KOPT-K1 (cell line): Measurements from ENCODE around the gene DDX25.

Experiments
- H3K27ac ChIP-seq: fragments of 200-600 bp; sonication (generic); 2 replicates; pipeline ENCODE4 v1.5.1; 2016; ENCODE audit warnings: antibody characterized with exemption, mild to moderate bottlenecking, low read depth, low read length; ENCODE audit not compliant: poor library complexity, severe bottlenecking
- H3K36me3 ChIP-seq: fragments of 200-600 bp; sonication (generic); 2 replicates; pipeline ENCODE4 v1.5.1; 2017; ENCODE audit warnings: antibody characterized with exemption, mild to moderate bottlenecking, low read length, moderate library complexity; ENCODE audit not compliant: insufficient read depth
- H3K9me3 ChIP-seq: fragments of 200-600 bp; sonication (generic); 2 replicates; pipeline ENCODE4 v1.5.1; 2017; ENCODE audit warnings: antibody characterized with exemption, low read length, mild to moderate bottlenecking; ENCODE audit not compliant: insufficient read depth, poor library complexity, severe bottlenecking

DDX25 gene

GRCh38 chr11:125949271-125950177 is 45.2 kb downstream of the DDX25 start:
- no peaks in the 10 kb centered on the region for H3K9me3 ChIP-seq
- no peaks in the 10 kb centered on the region for H3K36me3 ChIP-seq
- H3K27ac ChIP-seq: no peak overlapping the region

GRCh38 chr11:125950178-125950490 is 45.8 kb downstream of the DDX25 start:
- no peaks in the 10 kb centered on the region for H3K9me3 ChIP-seq
- H3K27ac ChIP-seq: no peak overlapping the region
- no peaks in the 10 kb centered on the region for H3K36me3 ChIP-seq

DNA sequence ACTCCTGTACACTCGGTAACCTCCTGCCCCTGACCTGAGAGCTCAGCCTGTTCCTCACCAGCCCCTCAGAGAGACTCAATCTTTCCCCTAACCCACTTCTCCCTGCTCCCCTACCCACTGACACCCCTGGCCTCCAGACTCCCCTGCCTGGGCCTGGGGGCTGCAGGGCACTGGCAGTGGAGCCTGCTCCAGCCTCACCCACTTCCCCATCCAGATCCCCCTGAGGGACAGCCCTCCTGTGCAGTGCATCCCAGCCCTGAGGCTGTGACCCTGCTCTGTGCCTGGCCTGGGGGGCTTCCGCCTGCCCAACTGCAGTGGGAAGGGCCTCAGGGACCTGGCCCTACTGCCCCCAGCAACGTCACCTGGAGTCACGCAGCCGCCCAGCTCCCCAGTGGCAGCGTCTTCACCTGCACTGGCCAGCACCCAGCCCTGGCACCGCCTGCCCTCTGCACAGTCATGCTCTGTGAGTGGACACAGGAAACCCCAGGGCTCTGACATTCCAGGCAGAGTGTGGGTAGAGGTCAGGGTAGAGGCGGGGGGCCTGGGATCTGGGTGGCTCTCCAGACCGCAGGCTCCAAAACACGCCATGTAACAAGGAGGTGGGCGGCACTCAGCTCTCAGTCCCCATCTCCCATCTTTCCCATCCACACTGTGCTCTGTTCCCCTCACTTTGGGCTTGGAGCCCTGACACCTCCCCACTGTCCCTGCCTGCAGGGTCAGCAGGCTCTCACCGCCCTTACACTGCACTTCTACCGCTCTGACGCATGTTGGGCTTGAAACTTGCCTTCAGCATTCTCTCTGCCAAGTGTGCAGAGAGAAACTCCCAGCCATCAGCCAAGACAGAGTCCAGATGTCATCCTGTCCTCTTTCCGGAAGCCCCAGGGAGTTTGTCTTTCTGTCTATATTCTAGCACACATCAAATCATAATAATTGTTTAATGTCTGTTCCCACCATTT is 46.7 kb downstream of the DDX25 start:
- Histone ChIP-seq H3K27ac (no peak overlapping the region), H3K36me3 (no peaks in the 10 kb centered on the region), H3K9me3 (no peaks in the 10 kb centered on the region)

DNA sequence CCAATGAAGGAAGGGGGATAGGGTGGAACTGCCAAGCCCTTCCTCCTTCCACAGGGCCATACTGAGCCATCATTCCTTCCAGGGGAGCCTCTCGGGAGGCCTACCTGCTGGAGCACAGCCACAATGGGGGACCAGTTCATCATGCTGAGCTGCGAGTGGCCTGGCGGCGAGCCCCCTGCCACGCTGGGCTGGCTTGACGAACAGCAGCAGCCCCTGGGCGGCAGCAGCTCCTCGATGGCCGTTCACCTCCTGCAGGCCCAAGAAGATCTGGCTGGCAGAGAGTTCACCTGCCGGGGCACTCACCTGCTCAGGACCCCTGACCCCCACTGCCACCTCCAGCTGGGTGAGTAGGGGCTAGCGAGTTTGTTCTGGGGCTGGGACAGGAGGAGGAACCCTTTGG is 47.4 kb downstream of the DDX25 start:
- no peak overlapping the region for H3K27ac ChIP-seq
- no peaks in the 10 kb centered on the region for H3K9me3 ChIP-seq
- no peaks in the 10 kb centered on the region for H3K36me3 ChIP-seq

DNA sequence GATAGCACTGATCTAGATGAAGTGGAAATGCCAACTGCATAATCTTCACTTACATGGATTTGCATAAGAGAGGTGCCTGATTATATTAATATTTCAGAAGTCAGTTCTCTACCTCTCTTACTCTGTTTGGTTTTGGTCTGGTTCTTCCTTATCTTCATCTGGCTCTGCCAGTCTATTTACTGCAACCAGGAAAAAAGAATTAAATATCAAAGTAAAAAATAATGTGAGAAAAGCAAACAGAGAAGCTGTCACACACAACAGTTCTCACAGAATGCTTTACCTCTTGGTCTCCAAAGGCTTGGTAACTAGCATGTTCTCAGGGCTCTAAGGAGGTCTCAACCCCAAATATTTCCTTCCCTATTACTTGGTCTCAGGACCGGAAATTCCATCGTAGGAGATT is 48.3 kb downstream of the DDX25 start:
- H3K9me3 ChIP-seq: no peaks in the 10 kb centered on the region
- H3K27ac ChIP-seq: no peak overlapping the region
- H3K36me3 ChIP-seq: no peaks in the 10 kb centered on the region

GRCh38 chr11:125952973-125953372 is 48.7 kb downstream of the DDX25 start:
- Histone ChIP-seq H3K27ac (no peak overlapping the region), H3K36me3 (no peaks in the 10 kb centered on the region), H3K9me3 (no peaks in the 10 kb centered on the region)

GRCh38 chr11:125953401-125953935 is 49.2 kb downstream of the DDX25 start:
- H3K9me3 ChIP-seq: no peaks in the 10 kb centered on the region
- no peak overlapping the region for H3K27ac ChIP-seq
- H3K36me3 ChIP-seq: no peaks in the 10 kb centered on the region

DNA sequence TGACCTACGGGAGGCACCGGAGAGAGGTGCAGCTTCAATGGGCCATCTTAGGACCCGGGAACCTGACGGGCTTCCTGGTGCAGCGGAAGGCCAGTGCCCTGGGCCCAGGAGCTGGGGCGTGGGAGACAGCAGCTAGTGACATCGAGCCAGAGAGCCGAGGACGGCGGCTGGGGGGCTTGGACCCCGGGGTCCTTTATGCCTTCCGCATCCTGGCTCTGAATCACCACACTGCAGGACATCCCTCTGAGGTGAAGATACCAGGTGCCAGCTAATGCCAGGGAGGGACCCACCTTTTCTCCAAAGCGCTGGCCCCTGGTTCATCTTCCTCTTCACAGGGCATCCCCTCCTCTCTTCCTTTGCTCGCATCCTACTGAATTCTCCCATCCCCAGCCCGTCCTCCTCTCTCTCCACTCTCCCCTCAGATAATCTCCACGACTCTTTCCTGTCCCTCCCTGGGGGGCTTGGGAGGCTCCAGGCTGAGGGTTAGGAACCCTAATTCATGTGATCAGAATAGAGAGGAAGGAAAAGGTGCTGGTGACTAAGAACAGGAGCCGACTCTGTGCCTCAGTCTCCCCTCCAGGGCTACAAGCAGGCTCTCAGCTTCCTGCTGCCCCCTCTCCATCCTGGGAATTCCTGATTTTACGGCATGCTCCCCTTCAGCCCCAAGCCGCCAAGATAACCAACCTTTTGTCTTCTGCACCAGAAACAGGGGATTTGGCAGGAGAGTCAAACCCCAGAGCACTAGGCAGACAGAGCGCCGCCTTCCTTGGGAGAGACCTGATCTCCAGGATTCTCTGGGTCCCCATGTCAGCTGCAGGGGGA is 50.0 kb downstream of the DDX25 start:
- Histone ChIP-seq H3K27ac (no peak overlapping the region), H3K9me3 (no peaks in the 10 kb centered on the region), H3K36me3 (no peaks in the 10 kb centered on the region)

- Histone ChIP-seq H3K27ac (no peak overlapping the region), H3K36me3 (no peaks in the 10 kb centered on the region), H3K9me3 (no peaks in the 10 kb centered on the region)
Observed at GRCh38 chr11:125954945-125955640, 50.8 kb downstream of the DDX25 start.

- Histone ChIP-seq H3K9me3 (no peaks in the 10 kb centered on the region), H3K27ac (no peak overlapping the region), H3K36me3 (no peaks in the 10 kb centered on the region)
Observed at GRCh38 chr11:125955856-125956255, 51.5 kb downstream of the DDX25 start.

DNA sequence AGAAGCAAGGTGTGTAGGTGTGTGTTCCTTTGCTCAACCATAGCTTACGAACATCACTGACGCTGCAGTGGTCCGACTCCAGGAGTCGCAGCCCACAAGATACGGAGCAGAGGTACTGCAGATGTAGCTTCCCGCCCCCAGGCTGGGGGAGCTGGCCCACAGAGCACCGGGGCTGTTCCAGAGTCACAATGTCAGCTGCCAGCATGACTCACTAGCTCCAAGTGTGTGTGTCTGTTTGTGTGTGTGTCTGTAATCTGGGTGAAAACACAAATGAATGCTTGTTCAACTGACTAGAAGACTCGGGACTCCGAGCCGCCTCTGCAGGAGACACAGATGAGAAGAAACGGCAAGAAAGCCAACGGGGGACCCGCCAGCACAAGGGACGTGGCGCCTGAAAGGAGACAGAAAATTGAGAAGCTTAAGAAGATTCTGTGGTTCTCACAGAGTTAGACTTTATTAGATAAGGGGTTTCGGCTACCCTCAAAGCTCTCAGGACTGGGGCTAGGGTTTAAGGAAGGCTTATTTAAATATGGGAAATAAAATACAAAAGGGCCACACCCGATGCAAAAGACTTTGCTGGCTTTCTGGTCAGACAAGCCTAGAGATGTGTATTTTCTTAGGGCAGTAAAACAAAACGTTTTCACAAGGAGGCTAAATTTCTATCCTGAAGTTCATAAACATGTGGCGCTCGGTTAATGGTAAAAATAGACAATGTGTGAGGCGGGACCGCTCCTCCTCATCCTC is 52.3 kb downstream of the DDX25 start:
- Histone ChIP-seq H3K9me3 (no peaks in the 10 kb centered on the region), H3K36me3 (no peaks in the 10 kb centered on the region), H3K27ac (no peak overlapping the region)

DNA sequence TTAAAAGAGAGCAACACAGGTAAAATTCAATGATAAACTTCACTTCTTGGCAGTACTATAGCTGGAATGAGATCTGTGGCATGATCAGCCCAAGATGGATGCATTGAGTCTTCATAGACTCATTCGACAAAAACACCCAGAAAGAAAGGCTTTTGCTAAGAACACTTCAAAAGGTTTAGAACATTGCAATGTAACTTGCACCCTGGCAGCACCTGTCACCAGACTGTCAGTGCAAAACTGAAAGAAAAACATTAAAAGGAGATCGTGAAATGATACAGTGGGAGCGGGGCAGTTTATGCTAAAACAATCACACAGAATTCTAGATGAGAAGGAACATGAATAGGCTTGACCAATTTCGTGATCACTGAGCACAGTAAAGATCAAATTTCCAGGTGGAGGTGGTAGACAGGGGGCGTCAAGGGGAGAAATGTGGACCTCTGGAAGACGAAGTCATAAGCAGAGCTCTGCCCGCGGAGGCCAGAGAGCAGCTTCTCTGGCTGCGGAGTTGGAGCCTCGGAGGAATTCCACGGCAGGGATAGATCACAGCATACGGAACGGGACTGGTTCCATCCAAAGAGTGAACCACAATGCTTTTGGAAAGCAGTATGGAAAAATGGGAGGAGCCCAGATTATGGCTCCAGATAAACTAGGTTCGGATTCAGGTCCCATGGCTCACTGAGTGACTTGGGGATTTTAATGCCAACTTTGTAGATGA is 53.5 kb downstream of the DDX25 start:
- H3K27ac ChIP-seq: peak overlapping the region; percentile 12
- H3K9me3 ChIP-seq: peaks cover 5% of the 10 kb centered on the region
- H3K36me3 ChIP-seq: no peaks in the 10 kb centered on the region

GRCh38 chr11:125958872-125959400 is 54.6 kb downstream of the DDX25 start:
- Histone ChIP-seq H3K36me3 (no peaks in the 10 kb centered on the region), H3K9me3 (peaks cover 11% of the 10 kb centered on the region), H3K27ac (no peak overlapping the region)
